LNCaP clone FGC (cell line): ENCODE results near the gene GMDS.

ENCODE experiments used
- DNase-seq: peaks from one replicate; pipeline ENCODE4 v3.0.0-alpha.2; 2011; ENCODE audit warnings: low read depth
- H3K4me3 ChIP-seq: 2 replicates; pipeline ENCODE4 v1.5.1; 2011; ENCODE audit warnings: mild to moderate bottlenecking, low read depth, low read length, control low read depth
- TF ChIP-seq, protein P1 (sequence below): IDR thresholded peaks from 2 replicates; pipeline ENCODE4 v1.5.1; 2012; ENCODE audit warnings: mild to moderate bottlenecking; ENCODE audit not compliant: control insufficient read depth, insufficient read depth; ENCODE audit errors: extremely low read depth

Gene GMDS

DNA sequence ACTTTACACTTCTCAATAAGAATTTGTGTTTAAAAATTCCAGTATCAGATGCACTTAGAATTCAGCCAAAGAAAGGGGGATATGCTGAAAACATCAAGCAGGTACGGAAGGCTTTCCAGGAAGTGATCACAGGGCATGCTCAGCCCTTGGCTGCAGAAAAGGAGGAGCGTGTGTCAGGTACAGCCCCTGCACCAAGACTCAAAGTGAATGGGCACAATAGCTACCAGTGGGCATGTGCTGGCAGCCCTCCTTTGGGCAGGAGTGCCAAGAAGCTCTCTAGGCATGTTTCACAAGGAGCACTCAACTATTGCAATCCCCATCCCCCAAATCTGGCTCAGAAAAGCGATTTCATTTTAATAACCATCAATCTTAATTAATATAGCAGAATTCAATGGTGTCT, 298.8 kb downstream of the GMDS start:
- no peak overlapping the region for H3K4me3 ChIP-seq
- TF ChIP-seq, protein P1, sequence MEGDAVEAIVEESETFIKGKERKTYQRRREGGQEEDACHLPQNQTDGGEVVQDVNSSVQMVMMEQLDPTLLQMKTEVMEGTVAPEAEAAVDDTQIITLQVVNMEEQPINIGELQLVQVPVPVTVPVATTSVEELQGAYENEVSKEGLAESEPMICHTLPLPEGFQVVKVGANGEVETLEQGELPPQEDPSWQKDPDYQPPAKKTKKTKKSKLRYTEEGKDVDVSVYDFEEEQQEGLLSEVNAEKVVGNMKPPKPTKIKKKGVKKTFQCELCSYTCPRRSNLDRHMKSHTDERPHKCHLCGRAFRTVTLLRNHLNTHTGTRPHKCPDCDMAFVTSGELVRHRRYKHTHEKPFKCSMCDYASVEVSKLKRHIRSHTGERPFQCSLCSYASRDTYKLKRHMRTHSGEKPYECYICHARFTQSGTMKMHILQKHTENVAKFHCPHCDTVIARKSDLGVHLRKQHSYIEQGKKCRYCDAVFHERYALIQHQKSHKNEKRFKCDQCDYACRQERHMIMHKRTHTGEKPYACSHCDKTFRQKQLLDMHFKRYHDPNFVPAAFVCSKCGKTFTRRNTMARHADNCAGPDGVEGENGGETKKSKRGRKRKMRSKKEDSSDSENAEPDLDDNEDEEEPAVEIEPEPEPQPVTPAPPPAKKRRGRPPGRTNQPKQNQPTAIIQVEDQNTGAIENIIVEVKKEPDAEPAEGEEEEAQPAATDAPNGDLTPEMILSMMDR: no peak
- DNase-seq: no peak

GRCh38 chr6:1945235-1945832, 300.1 kb downstream of the GMDS start:
- TF ChIP-seq, protein P1: no peak
- no peak for DNase-seq

GRCh38 chr6:1942834-1943233, 302.6 kb downstream of the GMDS start:
- no peak for DNase-seq
- TF ChIP-seq, protein P1: no peak
- no peak overlapping the region for H3K4me3 ChIP-seq

More at GRCh38 chr6:1945235-1945832, 300.1 kb downstream of the GMDS start:
- H3K4me3 ChIP-seq: no peak overlapping the region

DNA sequence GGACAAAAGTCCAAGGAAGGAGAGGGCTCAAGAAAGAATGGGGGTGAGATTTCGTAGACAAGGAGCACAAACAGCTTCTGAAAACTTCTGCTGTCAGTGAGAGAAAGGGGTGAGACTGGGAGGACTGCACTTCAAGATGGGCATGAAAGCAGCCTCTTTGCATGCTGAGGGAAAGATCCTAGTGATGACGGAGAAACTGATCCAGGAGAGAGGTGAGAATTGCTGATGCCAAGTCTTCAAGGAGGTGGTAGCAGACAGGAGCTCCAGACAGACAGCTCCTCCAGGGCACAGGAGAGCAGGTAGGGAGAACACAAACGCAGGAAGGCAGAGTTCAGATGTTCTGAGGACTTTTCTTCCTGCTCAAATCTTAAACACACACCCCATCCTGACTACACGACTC, 303.9 kb downstream of the GMDS start:
- DNase-seq: no peak
- TF ChIP-seq, protein P1: no peak

GRCh38 chr6:1940381-1940780, 305.0 kb downstream of the GMDS start:
- DNase-seq: no peak
- TF ChIP-seq, protein P1: no peak
- H3K4me3 ChIP-seq: no peak overlapping the region

More for the DNA sequence above, 303.9 kb downstream of the GMDS start:
- H3K4me3 ChIP-seq: no peak overlapping the region

GRCh38 chr6:1933292-1933691, 312.1 kb downstream of the GMDS start:
- TF ChIP-seq, protein P1: no peak
- no peak overlapping the region for H3K4me3 ChIP-seq
- DNase-seq: no peak

DNA sequence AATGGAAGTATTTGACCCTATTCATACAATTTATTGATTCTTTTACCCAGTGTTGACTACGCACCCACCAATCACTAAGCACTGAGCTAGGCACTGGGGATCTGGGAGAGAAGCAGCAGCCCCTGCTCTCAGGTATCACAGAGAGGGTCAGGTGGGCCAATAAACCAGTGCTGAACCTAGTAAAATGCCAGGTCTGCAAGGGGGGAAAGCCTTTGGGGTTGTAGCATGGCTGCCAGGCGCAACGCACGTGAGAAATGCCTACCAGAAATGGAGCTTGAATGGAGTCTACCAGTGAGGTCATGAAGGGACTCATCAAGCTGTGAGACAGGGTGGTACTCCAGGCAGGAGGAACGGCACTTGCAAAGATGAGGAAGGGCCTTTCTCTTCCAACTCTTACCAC, 313.6 kb downstream of the GMDS start:
- TF ChIP-seq, protein P1: no peak
- no peak for DNase-seq
- no peak overlapping the region for H3K4me3 ChIP-seq
